GM23248 (cell line): ENCODE data around the gene PTPN14.

Experiments
- EZH2 ChIP-seq: fragments of 200-600 bp; sonication (generic); IDR thresholded peaks from 2 replicates; pipeline ENCODE4 v1.6.1; 2018; ENCODE audit warnings: antibody characterized with exemption, mild to moderate bottlenecking; ENCODE audit not compliant: insufficient read depth, poor library complexity, severe bottlenecking
- EZH2phosphoT487 ChIP-seq: fragments of 200-600 bp; sonication (generic); IDR thresholded peaks from 2 replicates; pipeline ENCODE4 v1.6.1; 2018; ENCODE audit warnings: antibody characterized with exemption, moderate library complexity, mild to moderate bottlenecking, low read depth; ENCODE audit not compliant: insufficient read depth

- TF ChIP-seq EZH2 (no peak), EZH2phosphoT487 (no peak)
These were observed 28.1 kb downstream of the PTPN14 start for GRCh38 chr1:214523124-214523824.
